DND-41 (cell line): ENCODE data around the gene PRRC1.

Experiments
- ATAC-seq: fragments of 200-7000 bp; cut with Tn5 transposase; 3 replicates; pipeline ENCODE4 v1.9.1; 2021; ENCODE audit warnings: low read depth; ENCODE audit not compliant: insufficient read depth
- DNase-seq: peaks from one replicate; pipeline ENCODE4 v3.0.0-alpha.2; 2020
- H2AFZ ChIP-seq: 2 replicates; pipeline ENCODE4 v1.6.0; 2012; ENCODE audit warnings: low read depth, low read length
- H3K27ac ChIP-seq: 2 replicates; pipeline ENCODE4 v1.5.1; 2012; ENCODE audit warnings: low read length, inconsistent platforms
- H3K27me3 ChIP-seq: fragments of 200-600 bp; sonication (generic); 2 replicates; pipeline ENCODE4 v1.6.0; 2012; ENCODE audit warnings: low read length, mild to moderate bottlenecking, inconsistent platforms; ENCODE audit not compliant: insufficient read depth, poor library complexity
- H3K36me3 ChIP-seq: 2 replicates; pipeline ENCODE4 v1.5.1; 2012; ENCODE audit warnings: low read length, inconsistent platforms; ENCODE audit not compliant: insufficient read depth
- H3K4me1 ChIP-seq: 2 replicates; pipeline ENCODE4 v1.5.1; 2012; ENCODE audit warnings: mild to moderate bottlenecking, low read length; ENCODE audit not compliant: insufficient read depth
- H3K4me2 ChIP-seq: 2 replicates; pipeline ENCODE4 v1.6.0; 2012; ENCODE audit warnings: mild to moderate bottlenecking, moderate library complexity, low read length, inconsistent platforms; ENCODE audit not compliant: insufficient read depth
- H3K4me3 ChIP-seq, 2 experiments: fragments of 200-600 bp in 1 of 2; shearing (Covaris generic) in 1 of 2; 2 replicates each; pipeline ENCODE4 v1.5.1; 2012 to 2016; ENCODE audit warnings: inconsistent platforms in 2 of 2, low read length in 2 of 2, mild to moderate bottlenecking in 2 of 2, low read depth in 1 of 2, moderate library complexity in 1 of 2
- H3K79me2 ChIP-seq: 2 replicates; pipeline ENCODE4 v1.6.0; 2012; ENCODE audit warnings: low read length, inconsistent platforms; ENCODE audit not compliant: insufficient read depth
- H3K9ac ChIP-seq: 2 replicates; pipeline ENCODE4 v1.6.0; 2012; ENCODE audit warnings: low read depth, mild to moderate bottlenecking, inconsistent platforms, low read length, moderate library complexity
- H3K9me3 ChIP-seq: 2 replicates; pipeline ENCODE4 v1.5.1; 2012; ENCODE audit warnings: low read length, moderate library complexity, mild to moderate bottlenecking, inconsistent platforms; ENCODE audit not compliant: insufficient read depth, severe bottlenecking
- H4K20me1 ChIP-seq: 2 replicates; pipeline ENCODE4 v1.6.0; 2012; ENCODE audit warnings: low read length; ENCODE audit not compliant: insufficient read depth
- EZH2 ChIP-seq: IDR thresholded peaks from 3 replicates; pipeline ENCODE4 v1.6.1; 2012; ENCODE audit warnings: borderline replicate concordance, low read depth, mild to moderate bottlenecking, moderate library complexity, low read length, inconsistent platforms; ENCODE audit not compliant: severe bottlenecking
- TF ChIP-seq, protein P1 (sequence below): IDR thresholded peaks from 2 replicates; pipeline ENCODE4 v1.5.1; 2012; ENCODE audit warnings: borderline replicate concordance, low read length, moderate library complexity, mild to moderate bottlenecking; ENCODE audit not compliant: poor library complexity, severe bottlenecking; ENCODE audit errors: extremely low read depth

The PRRC1 gene

GRCh38 chr5:127599320-127599719 is 81.9 kb downstream of the PRRC1 start:
- DNase-seq (no peak), ATAC-seq (no peak)
- no peak for TF ChIP-seq EZH2
- TF ChIP-seq, protein P1, sequence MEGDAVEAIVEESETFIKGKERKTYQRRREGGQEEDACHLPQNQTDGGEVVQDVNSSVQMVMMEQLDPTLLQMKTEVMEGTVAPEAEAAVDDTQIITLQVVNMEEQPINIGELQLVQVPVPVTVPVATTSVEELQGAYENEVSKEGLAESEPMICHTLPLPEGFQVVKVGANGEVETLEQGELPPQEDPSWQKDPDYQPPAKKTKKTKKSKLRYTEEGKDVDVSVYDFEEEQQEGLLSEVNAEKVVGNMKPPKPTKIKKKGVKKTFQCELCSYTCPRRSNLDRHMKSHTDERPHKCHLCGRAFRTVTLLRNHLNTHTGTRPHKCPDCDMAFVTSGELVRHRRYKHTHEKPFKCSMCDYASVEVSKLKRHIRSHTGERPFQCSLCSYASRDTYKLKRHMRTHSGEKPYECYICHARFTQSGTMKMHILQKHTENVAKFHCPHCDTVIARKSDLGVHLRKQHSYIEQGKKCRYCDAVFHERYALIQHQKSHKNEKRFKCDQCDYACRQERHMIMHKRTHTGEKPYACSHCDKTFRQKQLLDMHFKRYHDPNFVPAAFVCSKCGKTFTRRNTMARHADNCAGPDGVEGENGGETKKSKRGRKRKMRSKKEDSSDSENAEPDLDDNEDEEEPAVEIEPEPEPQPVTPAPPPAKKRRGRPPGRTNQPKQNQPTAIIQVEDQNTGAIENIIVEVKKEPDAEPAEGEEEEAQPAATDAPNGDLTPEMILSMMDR: no peak
- no peak overlapping the region for H3K4me2 ChIP-seq
- H3K4me1 ChIP-seq: no peaks in the 10 kb centered on the region
- no peaks in the 10 kb centered on the region for H3K27me3 ChIP-seq
- H3K9ac ChIP-seq: no peak overlapping the region
- H3K9me3 ChIP-seq: no peaks in the 10 kb centered on the region
- no peak overlapping the region for H2AFZ ChIP-seq
- no peaks in the 10 kb centered on the region for H4K20me1 ChIP-seq
- H3K4me3 ChIP-seq: no peak overlapping the region
- H3K27ac ChIP-seq: no peak overlapping the region
- H3K79me2 ChIP-seq: no peaks in the 10 kb centered on the region
- no peaks in the 10 kb centered on the region for H3K36me3 ChIP-seq

DNA sequence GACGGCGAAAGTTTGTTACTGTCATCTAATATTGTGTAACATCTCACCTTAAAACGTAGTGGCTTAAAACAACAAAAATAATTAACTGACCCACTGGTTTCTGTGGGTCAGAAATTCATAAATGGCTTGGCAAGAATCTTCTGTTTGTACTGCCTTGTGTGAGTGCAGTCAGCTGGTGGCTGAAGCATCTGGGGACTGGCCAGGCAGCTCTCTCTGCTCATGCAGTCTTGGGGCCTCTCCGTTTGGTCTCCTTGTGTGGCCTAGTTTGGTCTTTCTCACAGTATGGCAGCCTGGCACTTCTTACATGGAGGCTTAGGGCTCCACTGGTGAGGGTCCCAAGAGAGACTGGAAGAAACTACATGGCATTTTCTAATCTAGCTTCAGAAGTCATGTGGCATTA is 82.4 kb downstream of the PRRC1 start:
- Histone ChIP-seq H3K79me2 (no peaks in the 10 kb centered on the region), H3K4me1 (no peaks in the 10 kb centered on the region), H3K27ac (no peak overlapping the region), H2AFZ (no peak overlapping the region), H3K4me3 (no peak overlapping the region), H3K36me3 (no peaks in the 10 kb centered on the region), H3K4me2 (no peak overlapping the region), H4K20me1 (no peaks in the 10 kb centered on the region), H3K9ac (no peak overlapping the region), H3K27me3 (no peaks in the 10 kb centered on the region), H3K9me3 (no peaks in the 10 kb centered on the region)
- DNase-seq (no peak), ATAC-seq (no peak)
- TF ChIP-seq EZH2: no peak
- TF ChIP-seq, protein P1: no peak

- no peaks in the 10 kb centered on the region for H4K20me1 ChIP-seq
- H3K9me3 ChIP-seq: no peaks in the 10 kb centered on the region
- no peak overlapping the region for H3K4me3 ChIP-seq
- H3K4me1 ChIP-seq: no peaks in the 10 kb centered on the region
- no peak overlapping the region for H3K9ac ChIP-seq
- no peak overlapping the region for H3K27ac ChIP-seq
- no peak overlapping the region for H3K4me2 ChIP-seq
- TF ChIP-seq EZH2: no peak
- TF ChIP-seq, protein P1: no peak
- no peaks in the 10 kb centered on the region for H3K79me2 ChIP-seq
- ATAC-seq: no peak
- DNase-seq: no peak
- no peaks in the 10 kb centered on the region for H3K36me3 ChIP-seq
- H3K27me3 ChIP-seq: peaks cover 2% of the 10 kb centered on the region
- H2AFZ ChIP-seq: no peak overlapping the region
These were observed 83.7 kb downstream of the PRRC1 start for GRCh38 chr5:127601111-127601510.

- Histone ChIP-seq H3K9me3 (no peaks in the 10 kb centered on the region), H3K27me3 (peaks cover 3% of the 10 kb centered on the region), H3K36me3 (no peaks in the 10 kb centered on the region), H4K20me1 (no peaks in the 10 kb centered on the region), H3K27ac (no peak overlapping the region), H3K4me3 (no peak overlapping the region), H2AFZ (no peak overlapping the region), H3K4me1 (no peaks in the 10 kb centered on the region), H3K9ac (no peak overlapping the region), H3K79me2 (no peaks in the 10 kb centered on the region), H3K4me2 (no peak overlapping the region)
- DNase-seq: no peak
- no peak for TF ChIP-seq EZH2
- TF ChIP-seq, protein P1: no peak
- no peak for ATAC-seq
These were observed 84.2 kb downstream of the PRRC1 start for GRCh38 chr5:127601601-127602000.
